ENCODE data around the gene ATP9A. TPM values are rescaled to one million over a fixed set of nuclear protein-coding genes. Genes with fewer than 3 reads are reported as not detected.

ATP9A gene
- total RNA-seq, 1 experiment from 2014 or later: 16.8 TPM

DNA sequence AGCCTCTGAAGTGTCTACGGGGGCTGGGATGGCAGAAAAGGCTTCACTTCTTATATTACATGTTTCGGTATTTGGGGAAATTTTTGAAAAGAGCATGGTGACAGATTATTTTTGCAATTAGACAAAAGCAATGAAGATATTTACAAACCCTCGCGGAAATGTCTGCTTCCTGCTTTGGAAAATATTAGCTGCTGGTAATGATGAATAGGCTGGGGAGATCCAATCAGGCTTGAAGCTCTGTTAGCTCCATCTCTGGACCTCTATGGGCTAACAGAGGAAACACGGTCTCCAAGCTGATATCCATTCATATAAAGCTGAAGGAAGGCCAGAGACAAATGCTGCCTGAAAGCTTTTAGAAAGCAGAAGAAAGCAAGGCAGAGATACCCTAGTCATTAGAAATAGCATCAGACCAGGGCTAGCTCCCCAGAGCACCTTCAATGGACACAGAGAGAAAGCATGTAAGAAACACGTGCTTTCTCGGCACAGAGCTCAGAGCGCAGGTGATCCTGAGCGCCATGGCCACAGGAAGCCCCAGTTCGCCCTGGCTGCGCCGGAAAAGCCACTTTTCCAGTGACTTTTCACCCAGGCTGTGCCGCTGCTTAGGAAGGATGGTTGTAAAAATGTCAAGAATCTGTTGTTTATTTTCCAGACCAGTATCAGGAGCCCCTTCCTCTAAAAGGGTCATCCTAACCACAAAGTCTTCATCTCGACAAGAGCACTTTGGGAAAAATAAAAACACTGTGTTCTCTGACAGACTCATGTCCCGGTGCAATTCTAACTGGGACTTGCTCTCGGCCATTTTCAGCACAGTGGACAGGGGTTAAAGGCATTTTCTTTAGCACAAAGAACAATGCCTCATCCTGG, 157.2 kb downstream of the ATP9A start:
- H2AFZ ChIP-seq (ENCODE audit: low read depth, low read length, poor library complexity, severe bottlenecking): no peak overlapping the region
- H3K4me2 ChIP-seq (ENCODE audit: low read length): no peak overlapping the region
- H3K9me3 ChIP-seq (ENCODE audit: control insufficient read depth in 1 of 2, insufficient read depth in 1 of 2, low read depth in 1 of 2, low read length in 2 of 2): no peaks in the 10 kb centered on the region
- H3K36me3 ChIP-seq (ENCODE audit: control insufficient read depth in 1 of 2, insufficient read depth in 2 of 2, low read length in 2 of 2): no peaks in the 10 kb centered on the region; a peak in 1 of 4 replicates
- no peak overlapping the region for H3K27ac ChIP-seq (ENCODE audit: low read depth, low read length)
- ATAC-seq (no peak; the same call in 1 of the 2 replicates), DNase-seq (ENCODE audit: low read depth, low spot score) (no peak)
- no peak overlapping the region for H3K4me3 ChIP-seq (replicated peaks in 1 of 2; ENCODE audit: low read depth in 1 of 2, low read length in 2 of 2)
- RAD21 ChIA-PET (ENCODE audit: low non-redundant PET in 1 of 2, low total read pairs in 2 of 2, uncharacterized antibody in 2 of 2, unreplicated experiment in 2 of 2): no interaction called here
- H3K27me3 ChIP-seq (ENCODE audit: insufficient read depth, low read length): no peaks in the 10 kb centered on the region
- POLR2A ChIA-PET: no interaction called here
- intact Hi-C loops (cut with micrococcal nuclease): no loop called here
- CTCF ChIA-PET: interaction anchor here (1.1 to 1.3 kb wide), 2 partner anchors 9 to 595 kb away, joined by 3 read pairs; no protein-coding TSS in a partner anchor
- H3K79me2 ChIP-seq (ENCODE audit: insufficient read depth, low read length): no peaks in the 10 kb centered on the region
- no TSS peak for BruUV-seq (replicated peaks)
- no peak overlapping the region for H3K9ac ChIP-seq (ENCODE audit: low read length)
- no peaks in the 10 kb centered on the region for H4K20me1 ChIP-seq (ENCODE audit: insufficient read depth)
- peaks cover 2 to 8% of the 10 kb centered on the region in 2 experiments; a peak in 1 of 4 replicates for H3K4me1 ChIP-seq (ENCODE audit: control insufficient read depth in 1 of 2, insufficient read depth in 2 of 2, low read length in 2 of 2)
- no peaks in the 10 kb centered on the region for H3K9me2 ChIP-seq (ENCODE audit: insufficient read depth)
- no peak for TF ChIP-seq POLR2A (IDR thresholded peaks at IDR 0.05; ENCODE audit: borderline replicate concordance, extremely low read depth, insufficient read depth, insufficient read length)
- TF ChIP-seq, protein P1, sequence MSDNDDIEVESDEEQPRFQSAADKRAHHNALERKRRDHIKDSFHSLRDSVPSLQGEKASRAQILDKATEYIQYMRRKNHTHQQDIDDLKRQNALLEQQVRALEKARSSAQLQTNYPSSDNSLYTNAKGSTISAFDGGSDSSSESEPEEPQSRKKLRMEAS (IDR thresholded peaks at IDR 0.05): no peak
- no peak for TF ChIP-seq CEBPB (IDR thresholded peaks at IDR 0.05; ENCODE audit: low read depth)
- TF ChIP-seq REST (IDR thresholded peaks at IDR 0.05; ENCODE audit: low read depth): no peak
- TF ChIP-seq SRF (IDR thresholded peaks at IDR 0.05; ENCODE audit: low read depth): no peak
- TF ChIP-seq SP1 (IDR thresholded peaks at IDR 0.05; ENCODE audit: low read depth): no peak
- no peak for TF ChIP-seq TCF7L2 (IDR thresholded peaks at IDR 0.05; ENCODE audit: borderline replicate concordance, extremely low read depth, insufficient read depth, insufficient read length)
- no peak for TF ChIP-seq ZNF274 (IDR thresholded peaks at IDR 0.05; ENCODE audit: low read depth, low read length)

All from HCT116 (cell line).